Measurements from ENCODE around the gene AGBL1.

DNA sequence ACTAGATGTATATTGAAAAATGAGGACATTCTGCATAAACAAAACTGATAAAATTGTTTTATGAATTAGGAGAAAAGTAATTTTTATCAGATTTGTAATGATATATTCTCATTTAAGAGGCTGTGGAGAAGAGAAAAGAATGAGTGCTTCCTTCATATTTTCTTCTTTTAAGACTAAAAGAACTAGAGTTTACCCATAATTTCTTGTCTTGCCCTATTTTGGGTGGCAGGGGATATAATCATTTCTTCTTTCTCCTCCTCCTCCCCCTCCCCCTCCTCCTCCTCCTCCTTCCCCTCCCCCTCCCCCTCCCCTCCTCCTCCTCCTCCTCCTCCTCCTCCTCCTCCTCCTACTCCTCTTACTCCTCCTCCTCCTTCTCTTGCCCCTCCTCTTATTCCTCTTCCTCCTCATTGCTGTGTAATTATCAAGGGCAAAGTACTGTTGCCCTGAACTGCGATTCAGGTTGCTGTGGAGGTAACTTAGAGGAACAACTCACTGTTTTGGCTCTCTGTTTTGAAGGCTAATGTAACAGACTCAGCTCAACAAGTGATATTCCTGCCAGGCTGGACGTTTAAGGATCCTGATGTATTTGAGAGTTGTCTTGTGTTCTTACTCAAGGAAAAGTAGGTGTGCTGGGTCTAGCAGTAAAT, 555.4 kb downstream of the AGBL1 start:
- TF ChIP-seq POLR2AphosphoS5 (IDR thresholded peaks at IDR 0.05; ENCODE audit: low read depth, low read length) = no peak
- TF ChIP-seq SIN3A (IDR thresholded peaks at IDR 0.05; ENCODE audit: borderline replicate concordance, insufficient read depth, low read length) = no peak
- TF ChIP-seq TAF1 (IDR thresholded peaks at IDR 0.05; ENCODE audit: borderline replicate concordance, insufficient read depth, low read length) = no peak
- TF ChIP-seq, protein P1, sequence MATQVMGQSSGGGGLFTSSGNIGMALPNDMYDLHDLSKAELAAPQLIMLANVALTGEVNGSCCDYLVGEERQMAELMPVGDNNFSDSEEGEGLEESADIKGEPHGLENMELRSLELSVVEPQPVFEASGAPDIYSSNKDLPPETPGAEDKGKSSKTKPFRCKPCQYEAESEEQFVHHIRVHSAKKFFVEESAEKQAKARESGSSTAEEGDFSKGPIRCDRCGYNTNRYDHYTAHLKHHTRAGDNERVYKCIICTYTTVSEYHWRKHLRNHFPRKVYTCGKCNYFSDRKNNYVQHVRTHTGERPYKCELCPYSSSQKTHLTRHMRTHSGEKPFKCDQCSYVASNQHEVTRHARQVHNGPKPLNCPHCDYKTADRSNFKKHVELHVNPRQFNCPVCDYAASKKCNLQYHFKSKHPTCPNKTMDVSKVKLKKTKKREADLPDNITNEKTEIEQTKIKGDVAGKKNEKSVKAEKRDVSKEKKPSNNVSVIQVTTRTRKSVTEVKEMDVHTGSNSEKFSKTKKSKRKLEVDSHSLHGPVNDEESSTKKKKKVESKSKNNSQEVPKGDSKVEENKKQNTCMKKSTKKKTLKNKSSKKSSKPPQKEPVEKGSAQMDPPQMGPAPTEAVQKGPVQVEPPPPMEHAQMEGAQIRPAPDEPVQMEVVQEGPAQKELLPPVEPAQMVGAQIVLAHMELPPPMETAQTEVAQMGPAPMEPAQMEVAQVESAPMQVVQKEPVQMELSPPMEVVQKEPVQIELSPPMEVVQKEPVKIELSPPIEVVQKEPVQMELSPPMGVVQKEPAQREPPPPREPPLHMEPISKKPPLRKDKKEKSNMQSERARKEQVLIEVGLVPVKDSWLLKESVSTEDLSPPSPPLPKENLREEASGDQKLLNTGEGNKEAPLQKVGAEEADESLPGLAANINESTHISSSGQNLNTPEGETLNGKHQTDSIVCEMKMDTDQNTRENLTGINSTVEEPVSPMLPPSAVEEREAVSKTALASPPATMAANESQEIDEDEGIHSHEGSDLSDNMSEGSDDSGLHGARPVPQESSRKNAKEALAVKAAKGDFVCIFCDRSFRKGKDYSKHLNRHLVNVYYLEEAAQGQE (IDR thresholded peaks at IDR 0.05; ENCODE audit: insufficient read depth in 1 of 2, low read depth in 2 of 2, low read length in 2 of 2) = no peak
- TF ChIP-seq FOXP2 (optimal IDR thresholded peaks at IDR 0.05; ENCODE audit: borderline replicate concordance, extremely low read depth, extremely low read length, insufficient read depth) = no peak

Data from PFSK-1 (cell line).